Mucosa of rectum (tissue), 2 donors: ENCODE measurements around the gene RBL1.
A peak's percentile ranks its signal among the peaks of the same experiment; 100 is the strongest.

Experiments used
- H3K27ac ChIP-seq, 2 donors: one replicate each; pipeline ENCODE4 v1.7.0; 2013; ENCODE audit warnings: inconsistent platforms in 2 of 2, low read depth in 2 of 2, low read length in 2 of 2
- H3K27me3 ChIP-seq, 2 donors: one replicate each; pipeline ENCODE4 v1.7.0; 2013; ENCODE audit warnings: low read length in 2 of 2; ENCODE audit not compliant: control insufficient read depth in 2 of 2, insufficient read depth in 2 of 2
- H3K36me3 ChIP-seq, 2 donors: one replicate each; pipeline ENCODE4 v1.7.0; 2013; ENCODE audit warnings: low read length in 2 of 2; ENCODE audit not compliant: control insufficient read depth in 2 of 2, insufficient read depth in 2 of 2
- H3K4me1 ChIP-seq, 2 donors: one replicate each; pipeline ENCODE4 v1.7.0; 2013; ENCODE audit warnings: low read length in 2 of 2, mild to moderate bottlenecking in 1 of 2; ENCODE audit not compliant: control insufficient read depth in 2 of 2, insufficient read depth in 2 of 2
- H3K4me3 ChIP-seq, 2 donors: one replicate each; pipeline ENCODE4 v1.7.0; 2013; ENCODE audit warnings: low read length in 2 of 2
- H3K9ac ChIP-seq, 2 donors: one replicate each; pipeline ENCODE4 v1.7.0; 2013; ENCODE audit warnings: low read length in 2 of 2, low read depth in 1 of 2, mild to moderate bottlenecking in 1 of 2
- H3K9me3 ChIP-seq, 2 donors: one replicate each; pipeline ENCODE4 v1.7.0; 2013; ENCODE audit warnings: low read length in 2 of 2; ENCODE audit not compliant: control insufficient read depth in 2 of 2
- donor health status: healthy.
- donor health status: Normal muscosa, but diverticular disease.

RBL1 gene

GRCh38 chr20:37119356-37120036, 23.7 kb upstream of the RBL1 start:
- Histone ChIP-seq H3K4me3 (no peak overlapping the region), H3K27me3 (no peaks in the 10 kb centered on the region), H3K4me1 (no peaks in the 10 kb centered on the region), H3K9me3 (no peaks in the 10 kb centered on the region), H3K9ac (no peak overlapping the region), H3K36me3 (no peaks in the 10 kb centered on the region), H3K27ac (no peak overlapping the region)

DNA sequence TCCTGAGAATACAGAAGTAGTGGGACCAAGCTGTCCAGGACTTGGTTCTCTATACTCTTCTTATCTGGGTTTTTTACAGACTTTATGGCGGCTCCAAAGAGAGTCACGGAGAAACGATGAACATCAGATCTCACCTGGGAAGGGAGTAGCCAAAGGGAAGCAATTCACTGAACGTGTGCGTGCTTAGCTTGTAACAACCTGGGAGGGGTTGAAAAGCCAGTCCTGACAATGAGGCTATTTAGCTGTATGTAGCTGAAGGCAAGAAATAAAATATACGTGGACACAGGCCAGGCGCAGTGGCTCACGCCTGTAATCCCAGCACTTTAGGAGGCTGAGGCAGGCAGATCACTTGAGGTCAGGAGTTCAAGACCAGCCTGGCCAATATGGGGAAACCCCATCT, 18.2 kb upstream of the RBL1 start:
- H3K9me3 ChIP-seq, result no peaks in the 10 kb centered on the region
- H3K27ac ChIP-seq, result peak overlapping the region in 1 of 2 donors; percentile 35
- H3K4me1 ChIP-seq, result no peaks in the 10 kb centered on the region
- H3K27me3 ChIP-seq, result no peaks in the 10 kb centered on the region
- H3K36me3 ChIP-seq, result no peaks in the 10 kb centered on the region
- no peak overlapping the region for H3K9ac ChIP-seq
- no peak overlapping the region for H3K4me3 ChIP-seq

DNA sequence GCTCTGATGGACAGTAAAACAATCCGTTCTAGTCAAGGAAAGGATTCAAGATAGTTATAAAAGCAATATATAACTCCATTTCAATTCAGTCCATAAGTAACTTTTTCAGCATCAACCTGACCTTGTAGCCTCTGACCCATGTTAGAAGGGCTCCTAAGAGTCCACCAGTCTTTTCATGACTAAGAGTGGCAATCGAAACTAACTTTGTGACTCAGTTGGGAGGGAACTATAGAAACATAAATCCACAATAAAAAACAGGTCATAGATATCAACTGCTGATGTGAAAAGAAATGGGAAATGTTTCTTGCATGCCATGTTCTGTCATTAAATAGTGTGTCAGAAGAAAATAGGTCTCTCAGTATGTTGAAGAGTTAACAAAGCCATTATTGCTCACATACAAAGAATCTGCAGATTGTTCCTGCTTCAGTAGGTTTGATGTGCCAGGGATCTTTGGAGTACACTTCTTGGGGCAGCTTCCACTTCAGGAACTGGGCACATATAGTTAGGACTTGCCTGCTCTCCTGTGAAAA, 16.2 kb upstream of the RBL1 start:
- no peaks in the 10 kb centered on the region for H3K9me3 ChIP-seq
- no peaks in the 10 kb centered on the region for H3K4me1 ChIP-seq
- H3K27me3 ChIP-seq, result no peaks in the 10 kb centered on the region
- no peak overlapping the region for H3K4me3 ChIP-seq
- no peak overlapping the region for H3K27ac ChIP-seq
- H3K9ac ChIP-seq, result no peak overlapping the region
- H3K36me3 ChIP-seq, result no peaks in the 10 kb centered on the region

- no peaks in the 10 kb centered on the region for H3K27me3 ChIP-seq
- H3K9me3 ChIP-seq, result no peaks in the 10 kb centered on the region
- no peaks in the 10 kb centered on the region for H3K36me3 ChIP-seq
- no peaks in the 10 kb centered on the region for H3K4me1 ChIP-seq
- H3K4me3 ChIP-seq, result no peak overlapping the region
- no peak overlapping the region for H3K27ac ChIP-seq
- H3K9ac ChIP-seq, result no peak overlapping the region
Observed at GRCh38 chr20:37108676-37109075, 12.9 kb upstream of the RBL1 start.

DNA sequence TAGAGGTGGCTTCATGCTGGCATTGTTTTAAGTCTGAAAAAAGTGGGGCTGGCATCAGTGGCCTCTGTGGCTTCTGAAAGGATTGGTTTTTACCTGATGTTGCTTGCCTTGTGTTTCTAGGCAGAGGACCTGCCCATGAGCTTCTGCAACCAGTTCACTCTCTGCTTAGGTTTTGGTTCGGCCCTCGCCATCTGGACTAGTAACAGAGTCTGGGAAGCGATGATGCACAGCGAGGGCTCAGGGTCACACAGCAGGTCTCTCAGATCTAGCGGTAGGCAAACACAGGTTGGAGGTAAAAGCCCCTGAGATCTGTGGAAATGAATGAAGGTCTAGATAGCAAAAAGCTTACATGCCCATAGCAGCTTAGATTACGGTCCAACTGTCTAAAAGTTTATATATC, 6.8 kb upstream of the RBL1 start:
- Histone ChIP-seq H3K9me3 (no peaks in the 10 kb centered on the region), H3K4me3 (no peak overlapping the region), H3K27ac (no peak overlapping the region), H3K36me3 (no peaks in the 10 kb centered on the region), H3K9ac (no peak overlapping the region), H3K27me3 (no peaks in the 10 kb centered on the region), H3K4me1 (no peaks in the 10 kb centered on the region)

DNA sequence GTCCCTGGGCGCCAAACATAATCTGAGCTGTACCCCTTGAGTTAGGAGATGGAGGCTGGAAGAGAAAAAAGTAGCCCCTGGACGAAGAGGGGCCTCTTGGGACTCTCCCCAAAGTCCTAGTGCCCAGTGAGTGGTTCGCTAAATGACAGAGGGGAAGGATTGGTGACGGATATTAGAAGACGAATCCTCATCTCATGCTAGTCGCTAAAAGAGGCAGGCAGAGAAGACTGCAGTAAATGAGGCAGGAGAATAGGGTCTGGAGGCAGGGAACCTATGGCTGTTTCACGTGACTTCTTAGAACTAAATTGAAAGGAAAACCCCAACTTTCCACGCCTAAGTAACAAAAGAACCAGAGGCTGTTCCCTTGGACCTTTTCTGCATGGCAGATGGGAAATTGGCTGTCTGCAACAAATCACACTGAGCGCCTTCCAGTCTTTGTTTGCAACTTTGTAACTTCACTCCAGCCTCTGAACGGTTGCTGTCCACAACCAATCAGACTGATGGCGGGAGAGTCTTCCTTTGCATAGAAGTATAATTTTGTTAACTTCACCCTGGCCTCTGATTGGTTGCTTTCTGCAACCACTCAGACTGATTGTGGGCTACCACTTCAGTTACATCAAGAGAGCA, 731 bp upstream of the RBL1 start:
- Histone ChIP-seq H3K36me3 (no peaks in the 10 kb centered on the region), H3K4me1 (peaks cover 2 to 5% of the 10 kb centered on the region in 2 donors), H3K27me3 (no peaks in the 10 kb centered on the region), H3K9ac (peak overlapping the region; percentile 80 to 81), H3K4me3 (peak overlapping the region; percentile 81), H3K27ac (peak overlapping the region in 1 of 2 donors; percentile 72), H3K9me3 (no peaks in the 10 kb centered on the region)

DNA sequence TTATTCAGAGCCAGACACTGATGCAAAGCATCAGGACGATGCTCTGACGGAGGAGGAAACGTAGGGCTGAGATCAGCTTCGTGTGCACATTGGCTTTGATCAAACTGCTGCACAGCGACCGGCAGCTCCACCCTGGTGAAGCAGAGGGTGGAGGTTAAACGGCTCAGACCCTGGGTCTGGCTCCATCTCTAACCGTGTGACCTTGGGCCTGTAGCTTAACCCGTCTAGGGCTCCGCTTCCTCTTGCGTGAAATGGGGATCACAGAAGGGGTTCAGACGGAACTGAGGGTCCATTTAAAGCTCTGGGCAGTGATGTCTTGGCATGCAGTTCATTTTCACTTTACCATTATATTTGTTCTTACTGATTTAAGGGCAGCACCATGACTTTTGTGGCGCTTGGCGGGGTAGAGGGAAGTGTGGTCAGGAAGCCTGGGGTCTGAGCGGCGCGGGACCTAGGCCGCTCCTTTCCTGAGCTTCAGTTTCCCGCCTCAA, 644 bp downstream of the RBL1 start:
- H3K9me3 ChIP-seq, result no peaks in the 10 kb centered on the region
- peaks cover 2 to 5% of the 10 kb centered on the region in 2 donors for H3K4me1 ChIP-seq
- peak overlapping the region; percentile 81 for H3K4me3 ChIP-seq
- H3K27ac ChIP-seq, result peak overlapping the region; percentile 7 to 72
- H3K27me3 ChIP-seq, result no peaks in the 10 kb centered on the region
- H3K9ac ChIP-seq, result peak overlapping the region; percentile 80 to 81
- no peaks in the 10 kb centered on the region for H3K36me3 ChIP-seq

- H3K9me3 ChIP-seq, result no peaks in the 10 kb centered on the region
- H3K27me3 ChIP-seq, result no peaks in the 10 kb centered on the region
- H3K9ac ChIP-seq, result no peak overlapping the region
- peaks cover 2 to 5% of the 10 kb centered on the region in 2 donors for H3K4me1 ChIP-seq
- H3K4me3 ChIP-seq, result no peak overlapping the region
- H3K36me3 ChIP-seq, result peaks cover 0 to 3% of the 10 kb centered on the region in 2 donors
- H3K27ac ChIP-seq, result no peak overlapping the region
Observed at GRCh38 chr20:37090407-37090806, 5.4 kb downstream of the RBL1 start.

GRCh38 chr20:37081717-37082289, 14.0 kb downstream of the RBL1 start:
- Histone ChIP-seq H3K27ac (no peak overlapping the region), H3K9ac (no peak overlapping the region), H3K9me3 (no peaks in the 10 kb centered on the region), H3K27me3 (no peaks in the 10 kb centered on the region), H3K4me1 (no peaks in the 10 kb centered on the region), H3K36me3 (peaks cover 0 to 11% of the 10 kb centered on the region in 2 donors), H3K4me3 (no peak overlapping the region)

DNA sequence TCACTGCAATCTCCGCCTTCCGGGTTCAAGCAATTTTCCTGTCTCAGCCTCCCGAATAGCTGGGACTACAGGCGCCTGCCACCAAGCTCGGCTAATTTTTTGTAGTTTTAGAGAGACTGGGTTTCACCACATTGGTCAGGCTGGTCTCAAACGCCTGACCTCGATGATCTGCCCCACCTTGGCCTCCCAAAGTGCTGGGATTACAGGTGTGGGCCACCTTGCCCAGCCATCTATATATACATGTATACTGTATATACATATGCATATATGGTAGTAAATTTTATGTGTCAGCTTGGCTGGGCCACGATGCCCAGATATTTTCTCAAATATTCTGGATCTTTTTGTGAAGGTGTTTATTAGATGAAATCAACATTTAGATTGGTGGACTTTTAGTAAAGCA, 18.8 kb downstream of the RBL1 start:
- Histone ChIP-seq H3K9me3 (peaks cover 0 to 3% of the 10 kb centered on the region in 2 donors), H3K36me3 (peaks cover 0 to 4% of the 10 kb centered on the region in 2 donors), H3K4me1 (no peaks in the 10 kb centered on the region), H3K27ac (no peak overlapping the region), H3K4me3 (no peak overlapping the region), H3K27me3 (no peaks in the 10 kb centered on the region), H3K9ac (no peak overlapping the region)
